Ammon's horn (tissue), 1 donor: ENCODE results near the gene ZACN.

Experiments used
- DNase-seq: peaks from one replicate; pipeline ENCODE4 v3.0.0-alpha.2; 2016; ENCODE audit warnings: low spot score

The ZACN gene

DNA sequence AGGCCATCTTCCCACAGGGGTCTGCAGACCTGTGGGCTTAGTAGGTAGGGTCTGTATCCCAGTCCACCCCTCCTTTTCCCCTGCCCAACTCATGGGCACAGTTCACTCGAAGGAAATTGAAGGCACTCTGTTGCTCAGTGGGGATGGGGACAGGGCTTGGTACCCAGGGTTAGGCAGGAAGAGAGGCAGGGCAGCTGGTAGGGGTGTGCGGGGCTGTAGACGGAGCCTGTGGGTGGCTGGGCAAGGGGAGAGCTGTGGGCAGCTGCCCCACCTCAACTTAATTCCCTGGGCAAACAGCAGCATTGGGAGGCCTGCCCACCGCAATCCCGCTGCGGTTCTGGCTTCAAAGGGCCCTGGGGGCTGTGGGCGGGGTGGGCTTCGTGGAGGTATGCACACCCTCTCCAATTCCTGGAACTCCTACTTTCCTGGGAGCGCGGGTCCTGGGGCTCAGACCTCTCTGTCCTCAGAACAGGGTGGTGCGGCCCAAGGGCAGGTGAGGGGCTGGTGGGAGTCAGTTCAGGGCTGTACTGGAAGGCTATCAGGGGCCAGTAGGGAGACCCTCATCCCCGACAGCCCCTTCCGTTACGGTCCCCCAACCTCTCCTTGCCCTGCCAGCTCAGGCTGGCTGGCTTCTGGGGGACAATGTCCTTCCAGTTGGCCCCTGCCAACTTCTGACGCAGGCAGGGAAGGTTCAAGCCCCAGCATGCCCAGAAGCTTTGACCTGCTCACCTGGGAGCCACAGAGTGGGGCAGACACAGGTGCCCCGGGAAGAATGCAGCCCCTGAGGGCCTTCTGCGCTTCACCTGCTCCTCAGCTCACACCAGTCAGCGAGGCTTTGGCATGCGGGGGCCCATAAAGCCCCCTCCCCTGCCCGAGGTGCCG lies 53.0 kb downstream of the ZACN start:
- DNase-seq, result no peak
